Measurements from ENCODE around the gene SPOCK2. TPM values are rescaled to one million over a fixed set of nuclear protein-coding genes. Genes with fewer than 3 reads are reported as not detected.

Gene SPOCK2
- polyA plus RNA-seq, 1 experiment, result 0.04 TPM

- ChIA-PET POLR2A (no interaction called here), CTCF (interaction anchor here (1.0 kb wide), 1 partner anchor 26 kb away, joined by 3 read pairs; no protein-coding TSS in a partner anchor)
- TF ChIP-seq CTCF (IDR thresholded peaks at IDR 0.05; ENCODE audit: insufficient read depth, low read depth, low read length), result no peak
These were observed 14.4 kb downstream of the SPOCK2 start for GRCh38 chr10:72073708-72074573.

GRCh38 chr10:72072639-72073038 is 15.7 kb downstream of the SPOCK2 start:
- ChIA-PET POLR2A (no interaction called here), CTCF (no interaction called here)
- Histone ChIP-seq H3K36me3 (ENCODE audit: control insufficient read depth, insufficient read depth, low read length) (no peaks in the 10 kb centered on the region), H3K27me3 (ENCODE audit: control insufficient read depth, insufficient read depth, low read length) (peaks cover 12% of the 10 kb centered on the region), H3K4me3 (ENCODE audit: low read depth, low read length) (no peak overlapping the region)
- no peak for TF ChIP-seq CTCF (IDR thresholded peaks at IDR 0.05; ENCODE audit: insufficient read depth, low read depth, low read length)
- DNase-seq (ENCODE audit: low read depth), result no peak

More at GRCh38 chr10:72073708-72074573, 14.4 kb downstream of the SPOCK2 start:
- H3K4me3 ChIP-seq (ENCODE audit: low read depth, low read length), result no peak overlapping the region
- H3K36me3 ChIP-seq (ENCODE audit: control insufficient read depth, insufficient read depth, low read length), result no peaks in the 10 kb centered on the region
- no peak for DNase-seq (ENCODE audit: low read depth)
- H3K27me3 ChIP-seq (ENCODE audit: control insufficient read depth, insufficient read depth, low read length), result peaks cover 11% of the 10 kb centered on the region

- no peak for DNase-seq (ENCODE audit: low read depth)
- ChIA-PET CTCF (no interaction called here), POLR2A (no interaction called here)
- H3K4me3 ChIP-seq (ENCODE audit: low read depth, low read length), result no peak overlapping the region
- H3K36me3 ChIP-seq (ENCODE audit: control insufficient read depth, insufficient read depth, low read length), result no peaks in the 10 kb centered on the region
- H3K27me3 ChIP-seq (ENCODE audit: control insufficient read depth, insufficient read depth, low read length), result peaks cover 10% of the 10 kb centered on the region
- TF ChIP-seq CTCF (IDR thresholded peaks at IDR 0.05; ENCODE audit: insufficient read depth, low read depth, low read length), result no peak
These were observed 16.3 kb downstream of the SPOCK2 start for GRCh38 chr10:72072046-72072445.

GRCh38 chr10:72069751-72070526 is 18.4 kb downstream of the SPOCK2 start:
- peaks cover 5% of the 10 kb centered on the region for H3K27me3 ChIP-seq (ENCODE audit: control insufficient read depth, insufficient read depth, low read length)
- H3K4me3 ChIP-seq (ENCODE audit: low read depth, low read length), result no peak overlapping the region
- POLR2A ChIA-PET, result no interaction called here
- H3K36me3 ChIP-seq (ENCODE audit: control insufficient read depth, insufficient read depth, low read length), result no peaks in the 10 kb centered on the region
- DNase-seq (ENCODE audit: low read depth), result no peak
- CTCF ChIA-PET, result interaction anchor here (0.5 to 1.1 kb wide), 5 partner anchors 25 to 1364 kb away, joined by 3 read pairs; no protein-coding TSS in a partner anchor
- TF ChIP-seq CTCF (IDR thresholded peaks at IDR 0.05; ENCODE audit: insufficient read depth, low read depth, low read length), result peak; percentile 26; the same call in 1 of the 2 replicates

GRCh38 chr10:72068901-72069446 is 19.4 kb downstream of the SPOCK2 start:
- no peak for DNase-seq (ENCODE audit: low read depth)
- Histone ChIP-seq H3K36me3 (ENCODE audit: control insufficient read depth, insufficient read depth, low read length) (no peaks in the 10 kb centered on the region), H3K27me3 (ENCODE audit: control insufficient read depth, insufficient read depth, low read length) (peaks cover 2% of the 10 kb centered on the region; the same call in 1 of the 2 replicates), H3K4me3 (ENCODE audit: low read depth, low read length) (no peak overlapping the region)
- ChIA-PET CTCF (interaction anchor here (0.6 to 1.5 kb wide), 3 partner anchors 10 to 271 kb away, joined by 3 read pairs; no protein-coding TSS in a partner anchor), POLR2A (no interaction called here)
- TF ChIP-seq CTCF (IDR thresholded peaks at IDR 0.05; ENCODE audit: insufficient read depth, low read depth, low read length), result no peak
